ENCODE results near the gene LRRC32. TPM values are rescaled to one million over a fixed set of nuclear protein-coding genes. Genes with fewer than 3 reads are reported as not detected.

LRRC32 gene
- total RNA-seq, 1 donor from 2014 or later: 0.26 TPM

DNA sequence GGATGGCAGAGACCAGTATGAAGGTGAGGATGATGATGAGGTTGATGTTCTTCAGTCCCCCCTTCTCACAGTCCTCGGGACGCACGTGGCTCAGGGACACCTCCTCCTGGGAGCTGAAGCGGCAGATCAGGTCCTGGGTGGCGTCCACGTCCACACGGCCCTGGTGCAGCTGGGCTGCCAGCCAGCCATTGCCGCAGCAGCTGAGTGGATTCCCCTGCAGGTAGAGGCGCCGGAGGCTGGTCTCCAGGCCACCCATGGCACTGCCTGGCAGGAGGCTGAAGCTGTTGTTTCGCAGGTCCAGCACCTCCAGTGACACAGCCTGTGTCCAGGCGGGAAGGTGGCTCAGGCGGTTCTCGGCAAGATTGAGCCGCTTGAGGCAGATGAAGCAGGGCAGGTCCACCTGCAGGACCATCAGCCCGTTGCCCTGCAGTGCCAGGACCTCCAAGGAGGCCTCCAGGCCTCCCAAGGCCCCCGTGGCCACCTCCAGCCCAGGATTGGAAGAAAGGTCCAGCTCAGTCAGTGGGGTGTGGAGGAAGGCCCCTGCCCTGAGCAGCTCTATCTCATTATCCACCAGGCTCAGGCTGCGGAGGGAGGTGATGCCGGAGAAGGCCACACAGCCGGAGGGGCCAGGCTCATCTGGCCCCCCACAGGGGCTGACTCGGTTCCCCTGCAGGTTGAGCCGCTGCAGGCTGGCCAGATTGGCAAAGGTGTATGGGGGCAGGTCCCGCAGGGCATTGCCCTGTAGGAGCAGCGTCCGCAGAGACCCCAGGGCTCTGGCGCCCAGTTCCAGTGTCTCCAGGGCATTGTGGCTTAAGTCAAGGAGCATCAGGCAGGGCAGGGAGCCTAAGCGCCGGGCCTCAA, 10.6 kb downstream of the LRRC32 start:
- Histone ChIP-seq H3K36me3 (ENCODE audit: control insufficient read depth, insufficient read depth, low read length) (no peaks in the 10 kb centered on the region), H3K27me3 (ENCODE audit: control insufficient read depth, insufficient read depth, low read length) (peaks cover 1% of the 10 kb centered on the region), H3K4me3 (ENCODE audit: low read depth, low read length) (no peak overlapping the region)
- DNase-seq (ENCODE audit: low read depth) (no peak), FAIRE-seq (no peak)
- TF ChIP-seq, protein P1, sequence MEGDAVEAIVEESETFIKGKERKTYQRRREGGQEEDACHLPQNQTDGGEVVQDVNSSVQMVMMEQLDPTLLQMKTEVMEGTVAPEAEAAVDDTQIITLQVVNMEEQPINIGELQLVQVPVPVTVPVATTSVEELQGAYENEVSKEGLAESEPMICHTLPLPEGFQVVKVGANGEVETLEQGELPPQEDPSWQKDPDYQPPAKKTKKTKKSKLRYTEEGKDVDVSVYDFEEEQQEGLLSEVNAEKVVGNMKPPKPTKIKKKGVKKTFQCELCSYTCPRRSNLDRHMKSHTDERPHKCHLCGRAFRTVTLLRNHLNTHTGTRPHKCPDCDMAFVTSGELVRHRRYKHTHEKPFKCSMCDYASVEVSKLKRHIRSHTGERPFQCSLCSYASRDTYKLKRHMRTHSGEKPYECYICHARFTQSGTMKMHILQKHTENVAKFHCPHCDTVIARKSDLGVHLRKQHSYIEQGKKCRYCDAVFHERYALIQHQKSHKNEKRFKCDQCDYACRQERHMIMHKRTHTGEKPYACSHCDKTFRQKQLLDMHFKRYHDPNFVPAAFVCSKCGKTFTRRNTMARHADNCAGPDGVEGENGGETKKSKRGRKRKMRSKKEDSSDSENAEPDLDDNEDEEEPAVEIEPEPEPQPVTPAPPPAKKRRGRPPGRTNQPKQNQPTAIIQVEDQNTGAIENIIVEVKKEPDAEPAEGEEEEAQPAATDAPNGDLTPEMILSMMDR (IDR thresholded peaks at IDR 0.05; ENCODE audit: insufficient read depth, low read length, severe bottlenecking): no peak

DNA sequence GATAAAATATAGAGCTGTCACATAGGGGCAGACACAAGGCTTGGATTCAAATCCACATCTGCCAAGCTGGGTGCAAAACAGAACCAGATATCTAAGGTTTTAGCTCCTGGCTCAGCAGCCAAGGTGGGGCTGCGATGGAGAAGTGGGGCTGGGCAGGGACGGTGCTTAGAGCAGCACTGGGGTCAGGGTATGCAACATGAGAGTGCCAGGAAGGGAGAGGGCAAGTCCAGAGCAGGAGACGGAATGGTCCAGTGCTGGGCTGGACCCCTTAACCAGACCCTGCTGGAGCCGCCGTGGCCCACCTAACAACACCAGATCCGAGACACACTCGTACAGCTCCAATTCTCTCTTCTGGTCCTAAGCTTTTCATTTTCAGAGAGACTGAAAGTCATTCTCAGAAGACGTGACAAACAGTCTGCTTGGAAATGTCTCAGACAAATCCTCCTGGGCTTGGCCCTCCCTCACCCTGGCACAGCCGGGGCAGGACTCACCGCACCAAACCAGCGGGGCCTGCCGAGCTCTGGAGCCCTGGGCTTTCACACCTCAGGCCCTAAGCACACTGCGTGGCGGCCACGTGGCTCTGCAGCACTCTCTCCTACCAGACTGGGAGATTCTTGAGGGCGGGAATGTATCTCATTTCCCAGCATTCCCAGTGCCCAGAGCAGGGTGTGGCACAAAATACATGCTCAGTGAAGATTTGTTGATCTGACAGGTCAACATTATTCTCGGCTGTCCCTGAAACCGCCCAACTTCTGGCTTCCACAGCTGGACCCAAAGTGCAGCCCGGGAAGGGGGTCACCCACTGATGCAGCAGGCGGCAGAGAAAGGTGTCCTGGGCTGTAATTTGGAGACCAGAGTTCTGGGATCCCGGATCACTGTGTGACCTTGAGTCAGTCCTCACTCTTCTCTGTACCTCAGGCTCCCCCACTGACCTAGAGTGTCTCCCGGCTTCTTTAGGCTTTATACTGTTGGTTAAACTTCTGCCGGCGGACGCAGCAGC, 11.6 kb downstream of the LRRC32 start:
- TF ChIP-seq, protein P1 (IDR thresholded peaks at IDR 0.05; ENCODE audit: insufficient read depth, low read length, severe bottlenecking): no peak
- Histone ChIP-seq H3K36me3 (ENCODE audit: control insufficient read depth, insufficient read depth, low read length) (no peaks in the 10 kb centered on the region), H3K4me3 (ENCODE audit: low read depth, low read length) (no peak overlapping the region), H3K27me3 (ENCODE audit: control insufficient read depth, insufficient read depth, low read length) (peaks cover 1% of the 10 kb centered on the region)
- FAIRE-seq (no peak), DNase-seq (ENCODE audit: low read depth) (no peak)

DNA sequence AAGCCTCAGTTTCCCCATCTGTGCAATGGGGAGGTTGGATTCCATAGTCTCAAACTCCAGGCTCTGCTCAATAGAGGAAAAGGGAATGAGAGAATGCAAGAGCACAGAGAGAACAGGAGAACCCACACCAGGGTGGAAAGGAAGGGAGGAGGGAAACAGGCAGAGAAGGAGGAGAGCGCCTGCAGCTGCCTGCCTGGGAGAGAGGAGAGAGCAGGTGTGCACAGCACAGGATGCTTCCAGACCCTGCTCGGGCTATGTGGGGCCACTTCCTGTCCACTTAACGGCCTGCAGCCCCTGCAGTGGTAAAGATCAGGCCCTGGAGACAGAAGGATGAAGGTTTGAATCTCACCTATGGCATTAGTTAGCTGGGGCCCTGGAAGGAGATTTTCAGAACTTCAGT, 12.3 kb downstream of the LRRC32 start:
- no peak overlapping the region for H3K4me3 ChIP-seq (ENCODE audit: low read depth, low read length)
- TF ChIP-seq, protein P1 (IDR thresholded peaks at IDR 0.05; ENCODE audit: insufficient read depth, low read length, severe bottlenecking): no peak
- no peaks in the 10 kb centered on the region for H3K36me3 ChIP-seq (ENCODE audit: control insufficient read depth, insufficient read depth, low read length)
- FAIRE-seq: no peak
- DNase-seq (ENCODE audit: low read depth): no peak
- peaks cover 1% of the 10 kb centered on the region for H3K27me3 ChIP-seq (ENCODE audit: control insufficient read depth, insufficient read depth, low read length)

DNA sequence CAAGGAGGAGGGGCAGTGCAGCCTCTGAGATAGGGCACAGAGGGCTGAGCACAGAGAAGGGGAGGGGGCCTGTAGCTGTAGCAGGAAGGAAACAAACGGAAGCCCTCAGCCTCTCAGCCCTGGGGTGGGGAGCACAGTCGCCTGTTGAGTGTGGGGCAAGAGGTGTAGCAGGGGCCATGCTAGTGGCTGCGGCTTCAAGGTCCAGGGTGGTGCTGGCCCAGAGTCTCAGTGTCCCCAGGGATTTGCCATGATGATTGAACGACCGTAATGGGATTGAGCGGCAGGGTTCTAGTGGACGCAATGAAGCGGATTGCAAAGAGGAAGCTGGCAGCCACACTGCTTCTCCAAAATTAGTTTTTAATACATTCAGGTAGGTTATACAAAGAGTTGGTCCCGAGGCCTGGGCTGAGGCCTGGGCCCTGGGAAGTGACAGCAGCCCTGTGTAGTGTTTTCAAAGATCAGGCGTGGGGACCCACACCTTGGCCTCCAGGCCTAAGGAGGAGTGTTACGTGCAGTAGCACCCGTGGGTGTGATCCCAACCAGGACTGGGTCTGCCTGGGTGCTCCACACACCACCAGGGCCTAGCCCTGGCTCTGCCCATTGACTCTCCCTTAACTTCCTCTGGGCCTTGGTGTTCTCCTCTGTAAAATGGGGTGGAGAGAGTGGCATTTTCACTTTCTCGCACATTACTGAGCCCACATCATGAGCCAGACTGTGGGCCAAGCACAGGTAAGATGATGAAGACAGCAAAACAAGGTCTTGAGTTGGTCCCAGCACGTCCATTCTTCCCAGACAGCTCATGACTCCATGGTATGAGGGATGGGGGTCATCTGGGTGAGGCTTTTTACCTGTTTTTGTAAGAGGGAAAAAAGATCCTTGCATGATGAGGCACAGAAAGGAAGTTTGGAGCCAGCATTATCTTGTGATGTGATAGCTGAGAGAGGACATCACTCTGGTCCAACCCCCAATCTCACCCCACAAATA, 13.1 kb downstream of the LRRC32 start:
- FAIRE-seq (no peak), DNase-seq (ENCODE audit: low read depth) (no peak)
- H3K4me3 ChIP-seq (ENCODE audit: low read depth, low read length): no peak overlapping the region
- no peaks in the 10 kb centered on the region for H3K36me3 ChIP-seq (ENCODE audit: control insufficient read depth, insufficient read depth, low read length)
- TF ChIP-seq, protein P1 (IDR thresholded peaks at IDR 0.05; ENCODE audit: insufficient read depth, low read length, severe bottlenecking): no peak
- peaks cover 1% of the 10 kb centered on the region for H3K27me3 ChIP-seq (ENCODE audit: control insufficient read depth, insufficient read depth, low read length)

DNA sequence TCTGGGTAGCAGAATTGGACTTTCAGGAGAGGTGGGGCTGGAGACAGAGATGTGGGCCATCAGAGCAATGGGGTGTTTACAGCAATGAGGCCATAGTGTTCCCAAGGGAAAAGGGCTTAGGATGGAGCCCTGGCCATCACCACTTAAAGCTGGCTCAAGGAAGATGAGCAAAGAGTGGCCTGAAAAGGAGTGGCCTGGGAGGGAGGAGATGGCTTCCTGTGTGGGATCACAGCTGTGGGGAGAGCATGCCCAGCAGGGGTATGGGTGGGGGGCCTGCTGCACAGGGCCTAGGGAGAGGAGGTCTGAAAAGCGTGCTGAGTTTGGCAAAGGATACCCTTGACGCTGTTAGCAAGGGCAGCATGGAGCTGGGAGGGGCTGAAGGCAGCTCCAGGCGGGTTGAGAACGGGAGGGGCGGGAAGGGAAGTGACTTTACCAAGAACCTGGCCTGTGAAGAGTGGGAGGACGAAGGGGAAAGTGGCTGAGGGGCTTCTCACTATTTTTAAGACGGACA, 13.9 kb downstream of the LRRC32 start:
- TF ChIP-seq, protein P1 (IDR thresholded peaks at IDR 0.05; ENCODE audit: insufficient read depth, low read length, severe bottlenecking): no peak
- peaks cover 1% of the 10 kb centered on the region for H3K27me3 ChIP-seq (ENCODE audit: control insufficient read depth, insufficient read depth, low read length)
- H3K36me3 ChIP-seq (ENCODE audit: control insufficient read depth, insufficient read depth, low read length): no peaks in the 10 kb centered on the region
- H3K4me3 ChIP-seq (ENCODE audit: low read depth, low read length): no peak overlapping the region
- FAIRE-seq (no peak), DNase-seq (ENCODE audit: low read depth) (no peak)
